Activated naive CD8-positive, alpha-beta T cell (primary cell): ENCODE data around the gene DNAJC12.
"Not testable (repeated sequence)": the region's sequence is repeated elsewhere in the genome, so short reads cannot be mapped to it uniquely, and the experiment has no call there.

Experiments
- H3K27ac Mint-ChIP-seq: one replicate; pipeline ENCODE4 v1.8.0; 2021; ENCODE audit warnings: mixed read lengths
- H3K27me3 Mint-ChIP-seq: one replicate; pipeline ENCODE4 v1.8.0; 2021; ENCODE audit warnings: mixed read lengths
- H3K36me3 Mint-ChIP-seq: one replicate; pipeline ENCODE4 v1.8.0; 2021; ENCODE audit warnings: mixed read lengths
- H3K4me1 Mint-ChIP-seq: one replicate; pipeline ENCODE4 v1.8.0; 2021; ENCODE audit warnings: low read depth, mixed read lengths
- H3K4me3 Mint-ChIP-seq: one replicate; pipeline ENCODE4 v1.8.0; 2021; ENCODE audit warnings: mild to moderate bottlenecking, mixed read lengths
- H3K9me3 Mint-ChIP-seq: one replicate; pipeline ENCODE4 v1.8.0; 2021; ENCODE audit warnings: low read depth, mixed read lengths

Gene DNAJC12

GRCh38 chr10:67790534-67791408 is 47.2 kb downstream of the DNAJC12 start:
- Mint-ChIP-seq H3K4me1 (peaks cover 13% of the 10 kb centered on the region), H3K36me3 (no peaks in the 10 kb centered on the region), H3K27me3 (peaks cover 2% of the 10 kb centered on the region), H3K9me3 (no peaks in the 10 kb centered on the region), H3K27ac (no peak overlapping the region), H3K4me3 (no peak overlapping the region)

DNA sequence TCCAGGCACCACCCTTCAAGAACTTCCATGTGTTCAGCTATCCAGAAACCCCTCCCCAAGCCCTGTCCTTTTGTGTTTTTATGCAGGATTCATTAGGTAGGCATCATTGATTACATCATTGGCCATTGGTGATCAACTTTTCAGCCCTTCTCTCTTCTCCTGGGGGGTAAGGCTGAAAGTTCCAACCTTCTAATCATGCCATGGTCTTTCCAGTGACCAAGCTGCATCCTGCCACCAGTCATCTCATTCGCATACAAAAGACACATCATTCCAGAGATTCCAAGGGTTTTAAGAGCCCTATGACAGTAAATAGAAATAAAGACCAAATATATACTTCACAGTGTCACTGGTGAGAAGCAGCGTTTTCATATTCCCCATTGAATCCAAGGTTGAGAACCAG is 48.2 kb downstream of the DNAJC12 start:
- H3K36me3 Mint-ChIP-seq, result no peaks in the 10 kb centered on the region
- H3K27me3 Mint-ChIP-seq, result peaks cover 2% of the 10 kb centered on the region
- H3K9me3 Mint-ChIP-seq, result no peaks in the 10 kb centered on the region
- no peak overlapping the region for H3K27ac Mint-ChIP-seq
- H3K4me3 Mint-ChIP-seq, result no peak overlapping the region
- peaks cover 19% of the 10 kb centered on the region for H3K4me1 Mint-ChIP-seq

GRCh38 chr10:67788028-67788886 is 49.7 kb downstream of the DNAJC12 start:
- Mint-ChIP-seq H3K4me1 (peaks cover 29% of the 10 kb centered on the region), H3K4me3 (peak overlapping the region; percentile 20), H3K9me3 (no peaks in the 10 kb centered on the region), H3K36me3 (no peaks in the 10 kb centered on the region), H3K27me3 (peaks cover 2% of the 10 kb centered on the region), H3K27ac (peak overlapping the region; percentile 76)

DNA sequence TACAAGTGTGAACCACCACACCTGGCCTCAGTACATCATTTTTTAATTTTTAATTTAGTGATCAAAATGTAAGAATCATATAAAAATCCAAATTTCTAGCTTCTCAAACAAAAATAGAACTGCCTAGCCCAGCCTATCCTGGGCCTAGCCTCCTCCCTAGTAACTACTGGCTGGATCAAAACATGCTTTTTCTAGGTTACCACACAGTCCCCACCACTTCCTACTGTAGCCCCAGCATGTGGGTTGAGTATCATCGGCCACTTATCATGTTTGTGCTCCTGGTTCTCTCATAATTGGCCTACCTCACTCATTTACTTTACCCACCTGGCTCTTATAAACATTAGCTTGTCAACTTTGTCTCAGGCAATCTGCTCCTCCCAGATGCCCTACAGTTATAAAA is 52.9 kb downstream of the DNAJC12 start:
- Mint-ChIP-seq H3K4me3 (no peak overlapping the region), H3K27ac (peak overlapping the region; percentile 46), H3K36me3 (no peaks in the 10 kb centered on the region), H3K9me3 (no peaks in the 10 kb centered on the region), H3K27me3 (peaks cover 2% of the 10 kb centered on the region), H3K4me1 (peaks cover 25% of the 10 kb centered on the region)

DNA sequence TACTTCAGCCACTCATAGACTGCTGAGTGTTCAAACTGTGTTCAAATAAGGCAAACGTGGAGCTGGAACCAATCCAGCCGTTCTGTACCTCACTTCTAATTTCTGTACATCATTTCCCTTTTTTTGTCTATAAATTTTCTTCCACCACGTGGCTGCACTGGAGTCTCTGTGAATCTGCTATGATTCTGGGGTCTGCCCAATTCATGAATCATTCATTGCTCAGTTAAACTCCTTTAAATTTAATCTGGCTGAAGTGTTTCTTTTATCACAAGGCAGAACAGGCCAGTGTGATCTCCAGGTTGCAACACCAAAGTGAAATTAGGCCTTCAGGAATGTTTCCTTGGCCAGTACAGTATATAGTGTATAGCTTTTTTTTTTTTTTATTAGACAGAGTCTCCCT is 53.5 kb downstream of the DNAJC12 start:
- Mint-ChIP-seq H3K4me1 (peaks cover 31% of the 10 kb centered on the region), H3K27ac (no peak overlapping the region), H3K4me3 (no peak overlapping the region)

DNA sequence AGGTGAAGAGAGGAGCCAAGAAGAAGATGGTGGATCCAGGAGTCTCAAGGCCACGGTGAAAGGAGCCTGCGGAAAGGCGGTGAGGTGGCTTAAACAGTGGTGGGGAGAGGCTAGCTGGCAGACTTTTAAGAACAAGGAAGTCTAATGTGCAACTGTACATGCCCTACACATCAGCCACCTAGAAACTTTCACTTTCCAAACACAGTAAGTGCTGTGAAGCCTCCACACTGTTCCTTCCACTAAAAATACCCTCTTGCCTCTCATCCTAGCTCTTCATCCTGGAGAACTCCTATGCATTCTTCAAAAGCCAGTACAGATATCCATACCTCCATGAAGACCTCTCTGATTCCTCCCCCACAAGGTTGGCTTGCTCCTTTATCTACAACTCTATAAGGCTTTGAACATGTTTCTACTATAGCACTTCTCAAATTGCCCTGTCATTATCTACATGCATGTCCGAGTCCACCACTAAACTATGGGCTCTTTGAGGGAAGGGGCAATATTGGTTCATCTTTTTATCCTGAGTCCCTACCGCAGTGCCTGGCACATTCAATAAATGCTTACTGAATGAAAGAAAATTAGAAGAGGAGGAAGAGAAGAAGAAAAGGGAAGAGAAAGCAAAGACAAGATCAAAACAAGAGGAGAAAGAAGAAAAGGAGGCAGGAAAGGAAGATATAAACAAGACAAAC is 54.2 kb downstream of the DNAJC12 start:
- H3K9me3 Mint-ChIP-seq, result no peaks in the 10 kb centered on the region
- no peak overlapping the region for H3K4me3 Mint-ChIP-seq
- H3K27ac Mint-ChIP-seq, result peak overlapping the region; percentile 4
- no peaks in the 10 kb centered on the region for H3K36me3 Mint-ChIP-seq
- peaks cover 2% of the 10 kb centered on the region for H3K27me3 Mint-ChIP-seq
- H3K4me1 Mint-ChIP-seq, result peaks cover 31% of the 10 kb centered on the region

More for the DNA sequence above, 53.5 kb downstream of the DNAJC12 start:
- no peaks in the 10 kb centered on the region for H3K36me3 Mint-ChIP-seq
- no peaks in the 10 kb centered on the region for H3K9me3 Mint-ChIP-seq
- H3K27me3 Mint-ChIP-seq, result peaks cover 2% of the 10 kb centered on the region

- Mint-ChIP-seq H3K9me3 (no peaks in the 10 kb centered on the region), H3K27me3 (no peaks in the 10 kb centered on the region), H3K4me1 (peaks cover 26% of the 10 kb centered on the region), H3K27ac (no peak overlapping the region), H3K4me3 (no peak overlapping the region), H3K36me3 (no peaks in the 10 kb centered on the region)
Measured at GRCh38 chr10:67782530-67782929, 55.5 kb downstream of the DNAJC12 start.

DNA sequence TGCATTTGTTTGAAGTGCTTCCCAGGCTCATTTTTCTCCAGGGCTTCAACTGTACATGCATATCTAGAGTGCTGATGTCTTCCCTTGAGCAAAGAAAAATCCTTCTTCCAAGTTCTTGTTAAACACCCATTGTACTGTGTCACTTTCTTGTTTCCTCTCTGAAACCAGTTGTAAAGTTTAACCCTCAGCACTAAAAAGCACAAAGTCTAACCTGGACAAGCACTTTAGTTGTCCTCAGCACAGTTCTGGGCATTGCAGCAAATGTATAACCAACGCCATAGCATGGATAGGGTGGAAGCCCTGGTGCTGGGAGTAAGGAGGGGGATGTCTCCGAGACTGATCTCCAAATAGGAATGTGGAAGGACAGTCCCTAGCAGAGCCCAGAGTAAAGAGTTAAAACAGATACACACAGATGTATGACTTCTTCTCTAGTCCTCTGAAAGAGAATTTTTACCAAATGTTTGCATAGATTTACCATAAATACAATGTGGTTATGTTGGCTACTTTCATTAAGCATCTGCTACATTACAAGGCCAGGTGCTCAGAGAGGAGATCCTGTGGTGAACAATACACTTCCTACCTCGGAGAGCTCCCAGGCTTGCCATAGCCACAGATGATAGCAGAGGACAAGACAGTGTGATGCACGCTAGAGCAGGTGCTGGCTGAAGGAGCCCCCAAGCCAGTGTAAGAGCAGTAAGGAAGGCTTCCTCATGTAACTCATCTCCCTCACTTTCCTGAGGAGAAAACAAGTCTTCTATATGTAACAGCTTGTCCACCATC is 57.0 kb downstream of the DNAJC12 start:
- Mint-ChIP-seq H3K4me3 (no peak overlapping the region), H3K4me1 (peaks cover 26% of the 10 kb centered on the region), H3K9me3 (no peaks in the 10 kb centered on the region), H3K36me3 (no peaks in the 10 kb centered on the region), H3K27ac (no peak overlapping the region), H3K27me3 (no peaks in the 10 kb centered on the region)

GRCh38 chr10:67780204-67780621 is 57.8 kb downstream of the DNAJC12 start:
- peaks cover 23% of the 10 kb centered on the region for H3K4me1 Mint-ChIP-seq
- not testable (repeated sequence) for H3K9me3 Mint-ChIP-seq, H3K36me3 Mint-ChIP-seq, H3K27me3 Mint-ChIP-seq, H3K4me3 Mint-ChIP-seq, H3K27ac Mint-ChIP-seq

GRCh38 chr10:67779465-67780203 is 58.4 kb downstream of the DNAJC12 start:
- H3K27ac Mint-ChIP-seq, result no peak overlapping the region
- no peaks in the 10 kb centered on the region for H3K36me3 Mint-ChIP-seq
- peaks cover 20% of the 10 kb centered on the region for H3K4me1 Mint-ChIP-seq
- H3K4me3 Mint-ChIP-seq, result no peak overlapping the region
- no peaks in the 10 kb centered on the region for H3K9me3 Mint-ChIP-seq
- H3K27me3 Mint-ChIP-seq, result no peaks in the 10 kb centered on the region

- peaks cover 6% of the 10 kb centered on the region for H3K4me1 Mint-ChIP-seq
- H3K36me3 Mint-ChIP-seq, result no peaks in the 10 kb centered on the region
- H3K27ac Mint-ChIP-seq, result no peak overlapping the region
- H3K9me3 Mint-ChIP-seq, result no peaks in the 10 kb centered on the region
- H3K27me3 Mint-ChIP-seq, result no peaks in the 10 kb centered on the region
- H3K4me3 Mint-ChIP-seq, result no peak overlapping the region
Measured at GRCh38 chr10:67776371-67776770, 61.6 kb downstream of the DNAJC12 start.

- Mint-ChIP-seq H3K27ac (no peak overlapping the region), H3K4me1 (peaks cover 6% of the 10 kb centered on the region), H3K27me3 (no peaks in the 10 kb centered on the region)
Measured at GRCh38 chr10:67775279-67775678, 62.7 kb downstream of the DNAJC12 start.

DNA sequence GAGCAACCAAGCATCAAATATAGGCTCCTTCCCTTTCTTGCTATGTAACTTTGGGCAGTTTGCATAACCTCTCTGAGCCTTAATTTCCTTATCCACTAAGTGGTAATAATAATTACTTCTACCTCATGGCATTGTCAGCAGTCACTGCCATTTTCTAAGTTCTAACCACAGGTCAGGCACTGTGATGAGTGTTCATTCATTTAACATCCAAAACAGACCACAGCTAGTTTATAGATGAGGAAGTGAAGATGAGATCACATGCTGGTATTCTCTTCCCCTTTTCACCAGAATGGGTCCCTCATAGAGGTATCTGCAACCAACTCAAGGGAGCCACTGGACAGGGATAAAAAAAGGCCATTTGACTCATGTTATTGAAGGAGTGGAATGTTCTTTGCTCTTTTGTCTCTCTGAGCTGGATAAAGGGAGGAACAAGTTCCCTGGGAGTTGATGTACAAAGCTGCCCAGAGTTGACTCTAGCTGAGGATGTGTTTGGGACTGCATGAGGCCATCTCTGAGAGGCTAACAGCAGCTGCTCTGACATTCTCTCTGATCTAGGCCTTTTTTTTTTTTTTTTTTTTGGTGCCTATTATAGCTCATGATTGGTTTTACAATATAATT is 65.0 kb downstream of the DNAJC12 start:
- Mint-ChIP-seq H3K4me1 (no peaks in the 10 kb centered on the region), H3K27me3 (no peaks in the 10 kb centered on the region), H3K4me3 (no peak overlapping the region), H3K27ac (no peak overlapping the region), H3K36me3 (no peaks in the 10 kb centered on the region), H3K9me3 (no peaks in the 10 kb centered on the region)

More at GRCh38 chr10:67775279-67775678, 62.7 kb downstream of the DNAJC12 start:
- Mint-ChIP-seq H3K36me3 (no peaks in the 10 kb centered on the region), H3K9me3 (no peaks in the 10 kb centered on the region), H3K4me3 (no peak overlapping the region)
